GM12891 (cell line): ENCODE results near the gene SORCS1.

Experiments
- POLR2A ChIP-seq: IDR thresholded peaks from 2 replicates; pipeline ENCODE4 v1.6.1; 2011; ENCODE audit warnings: low read depth, low read length, control low read depth
- POLR2AphosphoS5 ChIP-seq: IDR thresholded peaks from 2 replicates; pipeline ENCODE4 v1.6.1; 2011; ENCODE audit warnings: low read depth, low read length, control low read depth
- POU2F2 ChIP-seq: IDR thresholded peaks from 2 replicates; pipeline ENCODE4 v1.6.1; 2011; ENCODE audit warnings: low read depth, mild to moderate bottlenecking, control low read depth, low read length, moderate library complexity
- TAF1 ChIP-seq: IDR thresholded peaks from 2 replicates; pipeline ENCODE4 v1.6.1; 2011; ENCODE audit warnings: low read depth, low read length, control low read depth

DNA sequence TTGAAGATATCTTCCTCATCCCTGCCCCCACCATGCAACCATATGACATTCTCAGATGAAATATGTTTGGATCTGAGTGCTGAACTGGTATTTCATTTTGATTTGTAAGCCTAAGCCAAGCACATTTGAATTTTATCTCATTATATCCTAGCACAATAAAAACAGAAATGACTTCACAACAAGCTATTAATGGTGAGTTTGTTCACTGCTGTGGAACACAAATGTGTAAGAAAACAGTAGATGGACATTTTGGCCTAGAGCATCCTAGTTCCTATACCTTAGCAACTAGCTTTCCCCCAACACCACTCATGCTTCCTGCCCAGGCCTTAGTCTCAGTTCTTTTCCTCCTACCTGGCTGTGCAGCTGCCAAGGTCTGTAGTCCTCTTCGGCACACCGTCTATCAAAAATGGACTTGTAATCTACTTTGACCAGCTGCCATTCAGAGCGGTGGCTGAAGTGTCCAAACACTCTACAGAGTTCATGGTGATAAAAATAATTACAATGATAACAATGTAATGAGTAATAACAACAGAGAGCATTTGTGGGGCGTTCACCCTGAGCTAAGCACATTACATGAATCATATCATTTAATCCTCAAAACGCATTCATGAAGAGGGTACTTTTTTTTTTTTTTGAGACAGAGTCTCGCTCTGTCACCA lies 491.9 kb downstream of the SORCS1 start:
- TF ChIP-seq POLR2A (no peak), TAF1 (no peak), POLR2AphosphoS5 (no peak), POU2F2 (no peak)
